Breast epithelium (tissue), 3 donors: ENCODE measurements around the gene SLC28A1.

ENCODE experiments used
- CTCF ChIP-seq, 3 donors: fragments of 450-650 bp; IDR thresholded peaks; one replicate each; pipeline ENCODE4 v1.5.1; 2016 to 2017; ENCODE audit warnings: antibody characterized with exemption in 3 of 3, mild to moderate bottlenecking in 3 of 3, moderate library complexity in 3 of 3
- POLR2A ChIP-seq: fragments of 450-650 bp; IDR thresholded peaks from one replicate; pipeline ENCODE4 v1.6.1; 2016; ENCODE audit warnings: antibody characterized with exemption, mild to moderate bottlenecking, moderate library complexity
- POLR2AphosphoS5 ChIP-seq, 3 donors: sonication (generic); formaldehyde crosslinking; IDR thresholded peaks; one replicate each; pipeline ENCODE4 v1.6.1; 2017; ENCODE audit warnings: antibody characterized with exemption in 3 of 3

GRCh38 chr15:84852212-84852611 is 32.2 kb upstream of the SLC28A1 start:
- no peak for TF ChIP-seq POLR2A
- no peak for TF ChIP-seq CTCF (IDR thresholded peaks at IDR 0.05)
- TF ChIP-seq POLR2AphosphoS5 (IDR thresholded peaks at IDR 0.05), result no peak
